ENCODE measurements around the gene ZYG11A. TPM values are rescaled to one million over a fixed set of nuclear protein-coding genes. Genes with fewer than 3 reads are reported as not detected.
"Not testable (repeated sequence)": the region's sequence is repeated elsewhere in the genome, so short reads cannot be mapped to it uniquely, and the experiment has no call there.

Gene ZYG11A
- total and polyA plus RNA-seq, 4 donors: 0.38 to 1.8 (median 0.76) TPM

GRCh38 chr1:52814465-52814864 is 28.1 kb upstream of the ZYG11A start:
- Histone ChIP-seq H3K27me3 (ENCODE audit: control insufficient read depth in 4 of 4, insufficient read depth in 4 of 4, low read length in 3 of 4) (no peaks in the 10 kb centered on the region), H3K9me3 (ENCODE audit: control insufficient read depth in 4 of 4, low read length in 3 of 4) (no peaks in the 10 kb centered on the region), H3K36me3 (ENCODE audit: control insufficient read depth in 4 of 4, insufficient read depth in 3 of 4, low read depth in 1 of 4, low read length in 3 of 4) (peaks cover 3 to 43% (median 34%) of the 10 kb centered on the region in 4 donors), H3K9ac (ENCODE audit: low read depth in 1 of 2, low read length in 2 of 2) (no peak overlapping the region), H3K4me1 (ENCODE audit: control insufficient read depth in 4 of 4, insufficient read depth in 4 of 4, low read length in 3 of 4) (no peaks in the 10 kb centered on the region), H3K27ac (ENCODE audit: low read depth in 1 of 2, low read length in 2 of 2) (no peak overlapping the region), H3K4me3 (ENCODE audit: low read depth in 1 of 3, low read length in 3 of 3) (no peak overlapping the region)
- TF ChIP-seq CTCF (IDR thresholded peaks at IDR 0.05; ENCODE audit: low read depth, low read length, missing input control) (no peak), FOXA1 (IDR thresholded peaks at IDR 0.05) (peak; percentile 33), HNF4A (conservative IDR thresholded peaks at IDR 0.05) (peak; percentile 13 to 32), EGR1 (IDR thresholded peaks at IDR 0.05; ENCODE audit: low read depth in 2 of 2) (no peak), RXRA (IDR thresholded peaks at IDR 0.05) (peak; percentile 19 to 20), FOXA2 (IDR thresholded peaks at IDR 0.05) (peak; percentile 58), RAD21 (IDR thresholded peaks at IDR 0.05) (peak in 1 of 2 donors; percentile 20)
- TF ChIP-seq, protein P1, sequence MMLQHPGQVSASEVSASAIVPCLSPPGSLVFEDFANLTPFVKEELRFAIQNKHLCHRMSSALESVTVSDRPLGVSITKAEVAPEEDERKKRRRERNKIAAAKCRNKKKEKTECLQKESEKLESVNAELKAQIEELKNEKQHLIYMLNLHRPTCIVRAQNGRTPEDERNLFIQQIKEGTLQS (IDR thresholded peaks at IDR 0.05): peak; percentile 62
- no peak for DNase-seq (ENCODE audit: low spot score)
- 78% methylated on average over 2 of the region's 2 CpGs for WGBS

- not testable (repeated sequence) for H3K9ac ChIP-seq (ENCODE audit: low read depth in 1 of 2, low read length in 2 of 2); H3K4me3 ChIP-seq (ENCODE audit: low read depth in 1 of 3, low read length in 3 of 3); H3K4me1 ChIP-seq (ENCODE audit: control insufficient read depth in 4 of 4, insufficient read depth in 4 of 4, low read length in 3 of 4); H3K27me3 ChIP-seq (ENCODE audit: control insufficient read depth in 4 of 4, insufficient read depth in 4 of 4, low read length in 3 of 4); DNase-seq (ENCODE audit: low spot score); H3K27ac ChIP-seq (ENCODE audit: low read depth in 1 of 2, low read length in 2 of 2); H3K9me3 ChIP-seq (ENCODE audit: control insufficient read depth in 4 of 4, low read length in 3 of 4)
- H3K36me3 ChIP-seq (ENCODE audit: control insufficient read depth in 4 of 4, insufficient read depth in 3 of 4, low read depth in 1 of 4, low read length in 3 of 4): peaks cover 5 to 36% (median 26%) of the 10 kb centered on the region in 4 donors
- 66% methylated on average over 5 of the region's 5 CpGs for WGBS
- TF ChIP-seq RAD21 (IDR thresholded peaks at IDR 0.05) (peak in 1 of 2 donors; percentile 12), HNF4A (conservative IDR thresholded peaks at IDR 0.05) (peak; percentile 72 to 74)
Measured at GRCh38 chr1:52820830-52821229, 21.7 kb upstream of the ZYG11A start.

DNA sequence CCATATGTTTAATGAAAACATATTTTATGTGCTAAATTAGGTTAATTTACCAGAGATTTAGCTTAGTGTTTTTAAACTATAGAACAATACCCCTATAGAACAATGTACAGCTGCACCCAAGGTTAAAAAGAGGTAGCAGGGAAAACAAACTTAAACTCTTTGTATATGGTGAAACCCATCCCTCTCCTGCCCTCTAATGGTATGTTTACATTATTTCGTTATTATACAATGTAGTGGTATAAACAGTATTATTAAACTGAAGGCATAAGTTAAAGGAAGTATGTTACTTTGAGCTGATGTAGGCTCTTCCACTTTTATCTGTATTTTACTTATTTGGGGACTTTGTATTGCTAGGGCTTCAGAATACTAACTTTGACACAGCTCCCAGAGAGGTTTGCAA is 16.7 kb upstream of the ZYG11A start:
- WGBS: 51% methylated on average over 1 of the region's 1 CpG
- H3K9ac ChIP-seq (ENCODE audit: low read depth in 1 of 2, low read length in 2 of 2): no peak overlapping the region
- H3K27ac ChIP-seq (ENCODE audit: low read depth in 1 of 2, low read length in 2 of 2): no peak overlapping the region
- TF ChIP-seq RAD21 (IDR thresholded peaks at IDR 0.05) (peak in 1 of 2 donors; percentile 19), REST (IDR thresholded peaks at IDR 0.05) (no peak)
- TF ChIP-seq, protein P2, sequence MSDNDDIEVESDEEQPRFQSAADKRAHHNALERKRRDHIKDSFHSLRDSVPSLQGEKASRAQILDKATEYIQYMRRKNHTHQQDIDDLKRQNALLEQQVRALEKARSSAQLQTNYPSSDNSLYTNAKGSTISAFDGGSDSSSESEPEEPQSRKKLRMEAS (IDR thresholded peaks at IDR 0.05): no peak
- DNase-seq (ENCODE audit: low spot score): no peak
- H3K27me3 ChIP-seq (ENCODE audit: control insufficient read depth in 4 of 4, insufficient read depth in 4 of 4, low read length in 3 of 4): no peaks in the 10 kb centered on the region
- no peak overlapping the region for H3K4me3 ChIP-seq (ENCODE audit: low read depth in 1 of 3, low read length in 3 of 3)
- H3K4me1 ChIP-seq (ENCODE audit: control insufficient read depth in 4 of 4, insufficient read depth in 4 of 4, low read length in 3 of 4): no peaks in the 10 kb centered on the region
- no peaks in the 10 kb centered on the region for H3K9me3 ChIP-seq (ENCODE audit: control insufficient read depth in 4 of 4, low read length in 3 of 4)
- H3K36me3 ChIP-seq (ENCODE audit: control insufficient read depth in 4 of 4, insufficient read depth in 3 of 4, low read depth in 1 of 4, low read length in 3 of 4): peaks cover 5 to 25% (median 11%) of the 10 kb centered on the region in 4 donors

Data from liver (tissue), 9 donors.